Measurements from ENCODE around the gene ZBTB5.
"Not testable (repeated sequence)": the region's sequence is repeated elsewhere in the genome, so short reads cannot be mapped to it uniquely, and the experiment has no call there.

The ZBTB5 gene

DNA sequence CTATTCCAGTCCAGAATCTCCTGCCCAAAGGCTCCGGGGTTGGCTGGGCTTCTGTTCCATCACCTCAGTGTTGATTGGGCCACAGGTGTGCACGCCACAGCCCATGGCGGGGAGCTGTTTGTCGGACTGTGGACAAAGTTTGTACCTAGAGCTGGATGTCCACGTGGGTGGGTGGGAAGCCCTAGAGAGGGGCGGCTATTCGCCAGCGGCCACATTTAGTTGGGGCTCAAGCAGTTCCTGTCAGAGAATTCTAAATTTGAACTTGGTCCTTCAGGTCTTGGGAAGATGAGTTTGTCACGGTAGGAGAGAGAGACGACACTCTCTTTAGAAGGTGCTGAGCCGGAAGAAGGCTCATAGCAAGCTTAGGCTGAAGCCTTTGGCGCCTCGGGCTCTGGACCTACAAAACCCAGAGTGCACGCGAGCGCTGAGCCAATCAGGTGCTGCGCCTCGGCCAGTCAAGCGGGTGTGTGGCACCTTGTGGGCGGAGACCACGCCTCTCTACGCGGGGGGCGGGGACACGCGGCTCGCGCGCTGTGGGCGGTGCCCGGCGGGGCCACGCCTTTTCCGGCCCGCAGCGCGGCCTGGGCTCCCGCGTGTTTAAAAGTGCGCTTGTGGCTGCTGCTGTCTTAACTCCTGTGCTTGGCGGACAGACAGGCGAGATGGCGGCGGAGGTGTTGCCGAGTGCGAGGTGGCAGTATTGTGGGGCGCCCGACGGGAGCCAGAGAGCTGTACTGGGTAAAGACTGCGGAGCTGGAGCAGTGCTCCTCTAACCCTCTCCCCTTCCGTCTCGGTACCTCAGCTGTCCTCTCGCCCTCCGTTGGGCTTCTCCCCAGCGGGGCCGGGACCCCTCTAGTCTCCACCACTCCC is 20.4 kb upstream of the ZBTB5 start, which contains the start of gene POLR1E:
Gene POLR1E (plus strand): TSS at position 560 of the 867 bp plus-strand sequence. CDS start 100 bp downstream, at position 660.
- peak; percentile 82 for DNase-seq

DNA sequence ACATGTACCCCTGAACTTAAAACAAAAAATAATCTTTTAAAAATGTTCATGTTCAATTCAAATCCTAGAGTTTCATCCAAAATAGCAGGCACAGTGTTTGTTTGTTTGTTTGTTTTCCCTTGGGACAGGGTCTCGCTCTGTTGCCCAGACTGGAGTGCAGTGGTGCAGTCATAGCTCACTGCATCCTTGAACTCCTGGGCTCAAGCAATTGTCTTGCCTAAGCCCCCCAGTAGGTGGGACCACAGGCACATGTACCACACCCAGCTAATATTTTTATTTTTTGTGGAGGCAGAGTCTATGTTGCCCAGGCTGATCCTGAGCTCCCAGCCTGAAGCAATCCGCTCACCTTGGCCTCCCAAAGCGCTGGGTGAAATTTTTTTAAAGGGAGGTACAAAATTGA is 15.5 kb upstream of the ZBTB5 start:
- DNase-seq: no peak

DNA sequence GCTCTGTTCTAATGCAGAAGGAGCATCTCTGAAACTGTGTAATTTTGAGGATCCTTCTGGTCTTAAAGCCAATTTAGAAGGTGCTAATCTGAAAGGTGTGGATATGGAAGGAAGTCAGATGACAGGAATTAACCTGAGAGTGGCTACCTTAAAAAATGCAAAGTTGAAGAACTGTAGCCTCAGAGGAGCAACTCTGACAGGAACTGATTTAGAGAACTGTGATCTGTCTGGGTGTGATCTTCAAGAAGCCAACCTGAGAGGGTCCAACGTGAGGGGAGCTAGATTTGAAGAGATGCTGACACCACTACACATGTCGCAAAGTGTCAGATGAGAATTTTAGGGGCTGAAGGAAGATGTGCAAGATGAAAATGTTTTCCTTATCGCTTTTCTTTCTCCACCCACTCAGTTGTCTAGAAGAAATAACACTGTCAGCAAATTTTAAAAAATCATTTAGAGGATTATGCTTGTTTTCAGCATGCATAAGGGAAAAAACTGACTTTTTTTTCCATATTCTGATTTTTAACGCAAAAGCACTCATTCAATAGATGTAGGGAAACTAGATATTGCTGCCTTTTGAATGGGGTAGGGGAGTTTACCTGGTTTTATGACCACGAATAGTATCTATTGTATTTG is 12.9 kb upstream of the ZBTB5 start:
- DNase-seq: not testable (repeated sequence)

DNA sequence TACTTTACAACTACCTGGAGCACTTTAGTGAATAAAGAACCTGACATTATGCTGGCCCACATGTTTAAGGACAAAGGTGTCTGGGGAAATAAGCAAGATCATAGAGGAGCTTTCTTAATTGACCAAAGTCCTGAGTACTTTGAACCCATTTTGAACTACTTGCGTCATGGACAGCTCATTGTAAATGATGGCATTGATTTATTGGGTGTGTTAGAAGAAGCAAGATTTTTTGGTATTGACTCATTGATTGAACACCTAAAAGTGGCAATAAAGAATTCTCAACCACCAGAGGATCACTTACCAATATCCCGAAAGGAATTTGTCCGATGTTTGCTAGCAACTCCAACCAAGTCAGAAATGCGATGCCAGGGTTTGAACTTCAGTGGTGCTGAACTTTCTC is 12.2 kb upstream of the ZBTB5 start:
- DNase-seq: not testable (repeated sequence)

DNA sequence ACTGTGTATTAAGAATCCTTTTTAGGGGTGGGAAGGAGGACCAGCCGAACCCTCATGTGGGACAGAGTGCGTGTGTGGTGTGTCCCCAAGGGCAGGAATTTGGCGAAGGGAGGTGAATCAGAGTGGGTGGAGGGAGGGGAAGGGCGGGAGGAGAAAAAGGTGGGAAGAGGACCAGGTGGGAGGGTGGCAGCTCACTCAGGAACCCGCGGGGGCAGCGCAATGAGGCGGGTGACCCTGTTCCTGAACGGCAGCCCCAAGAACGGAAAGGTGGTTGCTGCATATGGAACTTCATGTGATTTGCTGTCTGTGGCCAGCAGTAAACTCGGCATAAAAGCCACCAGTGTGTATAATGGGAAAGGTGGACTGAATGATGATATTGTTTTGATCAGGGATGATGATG is 11.7 kb upstream of the ZBTB5 start:
- no peak for DNase-seq

DNA sequence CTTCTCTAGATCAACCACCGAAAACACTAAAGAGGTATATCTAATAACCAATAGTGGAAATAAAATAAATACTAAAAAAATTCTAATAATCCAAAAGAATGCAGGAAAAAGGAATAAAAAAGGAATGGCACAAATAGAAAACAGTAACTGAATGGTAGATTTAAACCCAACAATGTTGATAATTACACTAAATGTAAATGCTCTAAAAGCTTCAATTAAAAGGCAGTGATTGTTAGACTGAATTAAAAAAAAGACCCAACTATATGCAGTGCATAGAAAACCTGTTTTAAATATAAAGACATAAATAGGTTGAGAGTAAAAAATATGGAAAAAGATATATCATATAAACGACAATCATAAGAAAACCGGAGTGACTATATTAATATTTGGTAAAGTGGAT is 9.2 kb upstream of the ZBTB5 start:
- no peak for DNase-seq

DNA sequence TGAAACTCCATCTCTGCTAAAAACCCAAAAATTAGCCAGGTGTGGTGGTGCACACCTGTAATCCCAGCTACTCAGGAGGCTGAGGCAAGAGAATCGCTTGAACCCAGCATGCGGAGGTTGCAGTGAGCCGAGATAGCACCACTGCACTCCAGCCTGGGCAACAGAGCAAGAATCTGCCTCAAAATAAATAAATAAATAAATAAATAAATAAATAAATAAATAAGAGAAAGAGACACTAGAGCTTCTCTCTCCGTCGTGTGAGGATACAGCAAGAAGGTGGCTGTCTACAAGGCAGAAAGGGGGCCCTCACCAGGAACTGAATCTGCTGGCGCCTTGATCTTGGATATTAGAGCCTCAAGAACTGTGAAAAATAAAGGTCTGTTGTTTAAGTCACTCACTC is 8.7 kb upstream of the ZBTB5 start:
- not testable (repeated sequence) for DNase-seq

DNA sequence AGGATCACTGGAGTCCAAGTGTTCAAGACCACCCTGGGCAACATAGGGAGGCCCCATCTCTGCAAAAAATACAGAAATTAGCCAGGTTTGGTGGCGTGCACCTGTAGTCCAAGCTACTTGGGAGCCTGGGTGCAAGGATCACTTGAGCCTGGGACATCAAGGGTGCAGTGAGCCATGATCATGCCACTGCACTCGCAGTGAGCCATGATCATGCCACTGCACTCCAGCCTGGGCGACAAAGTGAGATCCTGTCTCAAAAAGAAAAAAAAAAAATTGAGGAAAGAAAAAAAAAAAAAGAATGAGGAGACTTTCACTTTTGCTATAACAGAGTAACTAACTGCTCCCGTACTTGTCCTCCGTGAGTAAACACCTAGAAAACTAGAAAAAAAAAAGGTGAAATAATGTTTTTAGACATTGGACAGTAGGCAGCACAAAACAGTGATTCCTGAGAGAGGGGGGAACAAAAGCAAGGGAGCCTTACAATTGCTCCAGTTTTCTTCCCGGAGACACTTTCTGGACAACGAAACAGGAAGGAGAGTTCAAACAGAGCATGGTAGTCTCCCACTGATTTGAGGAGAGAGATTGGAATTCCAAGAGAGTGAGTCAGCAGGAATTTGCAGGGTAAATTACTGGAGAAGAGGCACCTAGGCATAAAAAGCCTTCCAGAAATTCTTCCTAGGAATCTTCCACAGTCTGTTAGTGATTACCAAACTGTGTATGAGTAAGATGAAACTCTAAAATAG is 6.9 kb upstream of the ZBTB5 start:
- DNase-seq: no peak

DNA sequence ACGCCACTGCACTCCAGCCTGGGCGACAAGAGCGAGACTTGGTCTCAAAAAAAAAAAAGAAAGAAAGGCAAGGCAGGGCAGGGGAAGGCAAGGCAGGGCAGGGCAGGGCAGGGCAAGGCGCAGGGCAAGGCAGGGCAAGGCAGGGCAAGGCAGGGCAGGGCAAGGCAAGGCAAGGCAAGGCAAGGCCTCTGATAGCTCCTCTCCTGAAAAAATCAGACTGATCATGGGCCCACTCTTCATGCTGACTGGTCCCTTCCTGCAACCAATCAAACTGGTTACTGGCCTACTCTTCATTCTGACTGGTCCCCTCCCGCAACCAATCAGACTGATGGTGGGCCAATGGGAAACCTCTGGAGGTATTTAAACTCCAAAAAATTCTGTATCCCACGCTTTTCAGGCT is 3.4 kb upstream of the ZBTB5 start:
- no peak for DNase-seq

DNA sequence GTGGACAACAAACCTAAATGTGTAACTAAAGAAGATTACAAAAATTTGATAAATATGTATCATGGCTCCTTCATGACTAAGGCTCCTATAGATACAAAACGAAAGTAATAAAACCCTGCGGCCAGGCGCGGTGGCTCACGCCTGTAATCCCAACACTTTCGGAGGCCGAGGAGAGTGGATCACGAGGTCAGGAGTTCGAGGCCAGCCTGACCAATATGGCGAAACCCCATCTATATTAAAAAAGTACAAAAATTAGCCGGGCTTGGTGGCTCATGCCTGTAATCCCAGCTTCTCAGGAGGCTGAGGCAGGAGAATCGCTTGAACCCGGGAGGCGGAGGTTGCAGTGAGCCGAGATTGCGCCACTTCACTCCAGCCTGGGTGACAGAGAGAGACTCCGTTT is 2.3 kb upstream of the ZBTB5 start:
- DNase-seq: not testable (repeated sequence)

DNA sequence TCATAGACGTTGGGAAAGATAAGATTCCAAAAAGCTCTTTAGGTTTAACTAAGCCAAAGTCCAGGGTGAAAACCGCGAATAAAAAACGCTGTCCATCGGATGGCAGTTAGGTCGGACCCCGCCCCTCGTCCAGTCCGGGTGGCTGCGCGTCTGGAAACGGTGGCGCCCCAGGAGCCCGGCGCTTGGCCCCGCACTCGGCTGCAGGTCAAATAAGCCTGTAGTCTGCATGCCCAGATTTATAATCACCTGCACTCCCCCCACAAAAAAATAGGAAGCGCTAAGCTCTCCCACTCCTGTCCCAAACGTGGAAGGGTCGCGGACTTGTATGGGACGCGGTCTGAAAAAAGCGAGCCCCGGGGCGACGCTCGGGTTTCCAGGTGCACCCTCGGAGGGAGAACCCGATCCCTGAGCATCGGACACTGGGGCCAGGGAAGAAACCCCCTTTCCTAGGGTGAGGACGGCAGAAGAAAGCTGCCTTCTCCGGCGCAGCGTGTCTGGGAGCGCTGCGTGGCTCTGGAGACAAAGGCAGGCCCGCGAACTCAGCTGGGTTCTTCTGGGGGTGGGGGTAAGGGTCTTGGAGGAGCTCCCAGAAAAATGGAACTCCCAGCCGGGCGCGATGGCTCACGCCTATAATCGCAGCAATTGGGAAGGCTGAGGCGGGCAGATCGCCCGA is 923 bp upstream of the ZBTB5 start:
- no peak for DNase-seq

DNA sequence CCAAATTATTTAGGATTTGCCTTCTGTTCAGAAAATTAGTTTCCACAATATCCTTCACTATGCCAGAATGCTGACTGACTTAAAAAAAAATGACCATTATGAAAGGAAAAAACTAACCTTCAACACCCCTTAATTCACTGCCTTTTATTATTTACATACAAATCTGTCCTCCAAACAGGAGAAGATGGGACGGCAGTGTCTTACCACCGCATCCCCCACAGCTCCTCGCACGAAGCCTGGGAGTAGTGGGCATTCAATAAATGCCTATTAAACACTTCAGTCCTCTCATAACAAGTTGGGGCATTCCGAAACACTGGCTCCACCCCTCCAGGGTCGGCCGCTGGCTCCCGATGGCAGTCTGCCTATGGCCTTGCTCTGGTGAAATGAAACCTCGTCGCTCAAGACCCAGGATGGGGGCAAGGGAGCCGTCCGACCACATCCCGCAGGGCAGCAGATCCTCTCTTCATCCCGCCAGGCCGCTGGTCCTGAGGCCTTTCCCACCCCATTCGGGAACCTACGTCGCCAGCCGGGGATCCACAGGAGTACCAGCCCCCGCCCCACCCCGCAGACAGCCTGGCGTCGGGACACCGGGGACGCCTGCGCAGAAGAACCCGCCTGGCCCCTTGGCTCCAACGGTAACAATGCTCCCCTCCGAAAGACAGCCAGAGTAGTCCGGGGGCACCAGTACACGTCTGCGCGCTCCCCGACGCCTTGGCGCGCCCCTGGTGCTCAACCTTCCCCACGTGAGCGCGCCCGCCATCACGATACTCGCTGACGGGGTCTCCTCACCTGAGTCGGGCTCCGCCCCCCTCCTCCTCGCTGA is 613 bp downstream of the ZBTB5 start:
- DNase-seq: no peak

DNA sequence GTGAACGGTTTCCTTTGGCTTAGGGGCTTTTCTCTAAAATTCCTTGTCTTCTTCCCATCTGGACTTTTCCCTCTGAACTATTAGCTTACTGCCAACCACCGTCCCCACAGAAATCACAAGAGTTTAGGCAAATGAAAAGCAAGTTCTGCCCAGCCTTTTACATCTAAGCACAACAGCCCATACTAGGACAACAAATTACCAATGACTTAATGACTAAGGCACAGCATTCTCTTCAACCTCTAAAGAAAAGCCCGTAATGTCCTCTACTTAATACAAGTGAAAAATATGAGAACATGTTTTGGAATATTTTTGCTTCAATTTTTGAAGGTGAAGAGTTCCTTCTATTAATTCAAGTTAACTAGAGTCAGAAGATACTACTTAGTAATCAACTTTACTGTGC is 1.2 kb downstream of the ZBTB5 start:
- no peak for DNase-seq

DNA sequence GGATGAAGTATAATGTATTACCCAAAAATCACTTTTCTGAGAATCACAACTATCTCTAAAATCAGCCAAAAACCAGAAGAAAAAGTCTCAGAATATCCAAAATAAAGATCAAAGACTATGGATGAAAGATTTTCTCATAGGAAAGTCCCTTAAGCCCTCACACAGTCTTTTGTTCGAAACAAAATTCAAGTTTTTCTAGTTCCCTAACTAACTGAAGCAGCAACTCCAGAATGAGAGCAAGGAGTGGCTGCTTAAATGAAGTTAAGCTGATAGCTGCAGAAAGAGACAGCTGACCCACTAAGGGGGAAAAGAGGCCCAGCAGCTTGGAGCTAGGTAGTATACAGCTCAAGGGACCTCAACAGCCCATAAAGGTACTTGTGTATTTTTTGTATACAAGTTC is 8.4 kb downstream of the ZBTB5 start:
- DNase-seq: no peak

DNA sequence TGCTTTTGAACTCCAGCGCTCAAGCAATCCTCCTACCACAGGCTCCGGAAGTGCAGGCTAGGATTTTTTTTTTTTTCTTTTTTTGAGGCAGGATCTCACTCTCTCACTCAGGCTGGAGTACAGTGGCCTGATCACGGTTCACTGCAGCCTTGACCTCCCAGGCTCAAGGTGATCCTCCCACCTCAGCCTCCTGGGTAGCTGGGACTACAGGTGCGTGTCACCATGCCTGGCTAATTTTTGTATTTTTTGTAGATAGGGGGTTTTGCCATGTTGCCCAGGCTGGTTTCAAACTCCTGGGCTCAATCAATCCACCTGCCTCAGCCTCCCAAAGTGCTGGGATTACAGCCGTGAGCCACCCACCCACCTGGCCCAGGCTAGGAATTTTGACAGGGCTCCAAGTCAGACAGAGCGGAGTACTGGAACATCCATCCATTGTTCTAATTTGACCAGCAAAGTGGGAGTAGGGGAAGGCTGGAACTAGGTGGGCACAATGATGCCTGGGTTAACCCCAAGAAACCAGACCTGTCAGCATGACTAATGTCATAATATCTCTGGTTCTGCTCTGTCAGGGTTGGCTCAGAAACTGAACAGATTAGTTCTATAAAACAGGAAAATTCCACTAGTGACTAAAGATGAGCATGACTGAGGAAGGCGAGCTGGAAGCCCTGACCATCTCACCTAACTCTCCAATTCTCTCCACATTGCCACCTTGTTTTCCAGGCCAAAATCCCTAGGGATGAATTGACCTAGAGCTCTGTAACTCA is 9.2 kb downstream of the ZBTB5 start:
- no peak for DNase-seq

DNA sequence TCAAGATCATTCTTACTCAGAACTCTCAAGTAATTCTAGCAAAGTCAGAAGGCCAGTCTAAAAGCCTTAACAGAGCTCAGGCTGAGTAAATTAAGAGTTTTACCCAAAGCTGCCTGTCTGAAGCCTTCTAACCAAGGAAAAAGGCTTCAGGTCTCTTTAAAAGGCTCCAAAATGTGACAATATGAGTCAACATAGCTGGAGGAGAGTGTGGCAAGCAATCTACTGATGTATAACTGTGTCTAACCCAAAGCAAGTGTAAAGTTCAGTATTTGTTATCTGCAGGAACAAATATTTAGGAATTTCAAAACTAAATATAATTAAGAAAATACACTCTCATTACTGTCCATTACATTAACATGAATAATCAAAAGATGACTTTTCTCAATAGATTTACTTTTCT is 11.0 kb downstream of the ZBTB5 start:
- no peak for DNase-seq

DNA sequence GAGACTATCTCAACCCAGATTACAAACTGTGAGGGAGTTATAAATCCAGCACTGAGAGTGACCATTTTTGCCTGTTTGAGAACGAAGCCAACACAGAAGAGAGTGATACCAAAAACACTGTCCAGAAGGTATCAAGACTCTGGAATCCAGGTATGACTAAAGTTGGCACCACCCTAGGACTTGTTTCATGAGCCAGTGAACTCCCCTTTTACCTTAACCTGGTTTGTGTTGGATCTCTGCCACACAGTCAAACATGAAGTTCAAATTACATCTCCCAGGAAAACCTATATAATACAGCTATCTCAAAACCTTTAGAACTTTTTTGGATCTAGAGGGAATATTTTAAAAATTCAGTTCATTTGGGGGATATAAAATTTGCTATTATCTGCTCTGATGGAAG is 11.4 kb downstream of the ZBTB5 start:
- no peak for DNase-seq

DNA sequence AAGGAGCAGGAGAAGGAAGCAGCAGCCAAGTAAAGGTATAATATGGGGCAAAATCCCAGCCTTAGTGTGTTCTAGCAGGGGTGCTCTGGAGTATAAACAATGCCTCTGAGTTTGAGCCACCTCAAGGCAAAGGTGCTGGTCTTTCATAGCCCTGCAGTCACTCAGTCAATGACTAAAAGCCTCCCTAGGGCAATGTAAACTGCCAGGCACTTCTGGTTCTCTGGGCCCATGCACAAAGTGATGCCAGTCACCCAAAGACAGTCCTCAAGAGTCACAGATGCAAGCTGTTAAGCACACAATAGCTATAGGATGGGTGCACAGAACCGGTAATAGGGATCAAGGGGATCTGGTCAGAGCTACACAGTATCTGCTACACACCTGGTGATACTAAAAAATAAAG is 12.6 kb downstream of the ZBTB5 start:
- no peak for DNase-seq

DNA sequence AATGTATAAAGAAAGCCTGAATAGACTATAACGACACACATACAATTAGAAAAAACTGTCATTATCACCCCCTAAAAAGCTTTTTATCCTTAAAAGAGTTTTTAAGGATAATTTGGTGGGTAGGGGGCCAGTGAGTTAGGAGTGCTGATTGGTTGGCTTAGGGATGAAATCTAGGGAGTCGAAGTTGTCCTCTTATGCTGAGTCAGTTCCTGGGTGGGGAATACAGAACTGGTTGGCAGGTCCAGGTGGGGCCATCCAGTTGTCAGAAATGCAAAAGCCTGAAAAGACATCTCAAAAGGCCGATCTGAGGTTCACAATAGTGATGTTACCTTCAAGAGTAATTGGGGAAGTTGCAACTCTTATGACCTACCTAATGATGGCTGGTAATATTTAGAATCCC is 13.6 kb downstream of the ZBTB5 start:
- no peak for DNase-seq

DNA sequence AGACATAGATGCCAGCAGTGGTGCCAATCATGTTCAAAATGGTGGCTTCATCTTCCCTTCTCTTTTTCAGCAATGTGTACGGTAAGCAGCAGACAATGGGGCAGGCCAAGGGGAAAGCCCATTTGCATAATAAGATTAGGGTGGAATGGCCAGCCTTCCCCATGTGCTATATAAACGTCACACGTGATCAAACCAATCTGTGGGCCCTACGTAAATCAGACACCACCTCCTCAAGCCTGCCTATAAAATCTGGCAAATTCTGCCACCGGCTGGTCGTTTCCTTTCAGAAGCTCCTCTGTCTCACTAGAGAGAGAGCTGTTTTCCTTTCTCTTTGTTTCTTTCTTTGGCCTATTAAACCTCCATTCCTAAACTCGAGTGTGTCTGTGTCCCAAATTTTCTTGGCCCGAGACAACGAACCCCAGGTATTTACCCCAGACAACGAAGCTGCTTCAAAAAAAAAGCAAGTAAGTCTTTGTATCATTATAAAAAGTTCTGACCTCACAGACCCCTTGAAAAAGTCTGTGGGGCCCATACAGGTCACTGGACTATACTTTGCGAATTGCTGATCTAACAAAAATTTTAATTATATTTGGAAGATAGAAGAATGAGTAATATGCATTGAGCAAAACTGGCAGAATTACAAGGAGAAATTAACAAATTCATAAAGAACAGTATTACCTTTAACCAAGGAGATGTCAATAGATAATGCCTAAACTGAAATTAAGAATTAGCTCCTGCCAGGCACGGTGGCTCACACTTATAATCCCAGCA is 15.2 kb downstream of the ZBTB5 start:
- DNase-seq: no peak

DNA sequence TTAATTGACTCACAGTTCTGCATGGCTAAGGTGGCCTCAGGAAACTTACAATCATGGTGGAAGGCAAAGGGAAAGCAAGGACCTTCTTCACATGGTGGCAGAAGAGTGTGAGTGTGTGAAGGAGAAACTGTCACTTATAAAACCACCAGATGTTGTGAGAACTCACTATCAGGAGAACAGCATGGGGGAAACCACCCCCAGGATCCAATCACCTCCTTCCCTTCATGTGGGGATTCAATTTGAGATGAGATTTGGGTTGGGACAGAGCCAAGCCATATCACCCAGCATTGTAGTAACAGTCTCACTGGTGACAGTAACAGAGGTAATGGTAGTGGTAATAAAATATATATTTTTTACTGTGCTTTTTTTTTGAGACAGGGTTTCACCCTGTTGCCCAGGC is 18.1 kb downstream of the ZBTB5 start:
- DNase-seq: no peak

Measured in NCI-H1436 treated with DMSO at 0.1 percent for 48 hours (cell line).